ENCODE measurements around the gene NBEA. TPM values are rescaled to one million over a fixed set of nuclear protein-coding genes. Genes with fewer than 3 reads are reported as not detected.

The NBEA gene
- total RNA-seq, 1 experiment from 2014 or later = 3.3 TPM

GRCh38 chr13:35127466-35127865, 185.4 kb downstream of the NBEA start:
- CTCF ChIA-PET = no interaction called here
- DNase-seq (ENCODE audit: low read depth, low spot score) (no peak), ATAC-seq (no peak)
- H3K27me3 ChIP-seq (ENCODE audit: control insufficient read depth, insufficient read depth, low read length) = no peaks in the 10 kb centered on the region
- intact Hi-C loops (cut with micrococcal nuclease; ENCODE audit: unreplicated experiment) = no loop called here
- no peaks in the 10 kb centered on the region for H3K4me1 ChIP-seq (ENCODE audit: control insufficient read depth, insufficient read depth, low read length)
- BruUV-seq (replicated peaks) = no TSS peak
- POLR2A ChIA-PET = no interaction called here
- in situ Hi-C loops (cut with HindIII; ENCODE audit: low pct_unique_long_range_greater_than_20kb, low sequenced_read_pairs) = no loop called here
- H3K27ac ChIP-seq (ENCODE audit: low read length) = no peak overlapping the region
- no peaks in the 10 kb centered on the region for H3K9me3 ChIP-seq (ENCODE audit: control insufficient read depth, insufficient read depth, low read depth, low read length)
- no peaks in the 10 kb centered on the region for H3K36me3 ChIP-seq (ENCODE audit: control insufficient read depth, insufficient read depth, low read length)
- no peak for TF ChIP-seq CTCF (IDR thresholded peaks at IDR 0.05)
- no peak for TF ChIP-seq TCF7L2 (IDR thresholded peaks at IDR 0.05; ENCODE audit: low read depth, low read length)
- TF ChIP-seq, protein P1, sequence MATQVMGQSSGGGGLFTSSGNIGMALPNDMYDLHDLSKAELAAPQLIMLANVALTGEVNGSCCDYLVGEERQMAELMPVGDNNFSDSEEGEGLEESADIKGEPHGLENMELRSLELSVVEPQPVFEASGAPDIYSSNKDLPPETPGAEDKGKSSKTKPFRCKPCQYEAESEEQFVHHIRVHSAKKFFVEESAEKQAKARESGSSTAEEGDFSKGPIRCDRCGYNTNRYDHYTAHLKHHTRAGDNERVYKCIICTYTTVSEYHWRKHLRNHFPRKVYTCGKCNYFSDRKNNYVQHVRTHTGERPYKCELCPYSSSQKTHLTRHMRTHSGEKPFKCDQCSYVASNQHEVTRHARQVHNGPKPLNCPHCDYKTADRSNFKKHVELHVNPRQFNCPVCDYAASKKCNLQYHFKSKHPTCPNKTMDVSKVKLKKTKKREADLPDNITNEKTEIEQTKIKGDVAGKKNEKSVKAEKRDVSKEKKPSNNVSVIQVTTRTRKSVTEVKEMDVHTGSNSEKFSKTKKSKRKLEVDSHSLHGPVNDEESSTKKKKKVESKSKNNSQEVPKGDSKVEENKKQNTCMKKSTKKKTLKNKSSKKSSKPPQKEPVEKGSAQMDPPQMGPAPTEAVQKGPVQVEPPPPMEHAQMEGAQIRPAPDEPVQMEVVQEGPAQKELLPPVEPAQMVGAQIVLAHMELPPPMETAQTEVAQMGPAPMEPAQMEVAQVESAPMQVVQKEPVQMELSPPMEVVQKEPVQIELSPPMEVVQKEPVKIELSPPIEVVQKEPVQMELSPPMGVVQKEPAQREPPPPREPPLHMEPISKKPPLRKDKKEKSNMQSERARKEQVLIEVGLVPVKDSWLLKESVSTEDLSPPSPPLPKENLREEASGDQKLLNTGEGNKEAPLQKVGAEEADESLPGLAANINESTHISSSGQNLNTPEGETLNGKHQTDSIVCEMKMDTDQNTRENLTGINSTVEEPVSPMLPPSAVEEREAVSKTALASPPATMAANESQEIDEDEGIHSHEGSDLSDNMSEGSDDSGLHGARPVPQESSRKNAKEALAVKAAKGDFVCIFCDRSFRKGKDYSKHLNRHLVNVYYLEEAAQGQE (IDR thresholded peaks at IDR 0.05; ENCODE audit: insufficient read depth in 1 of 2, low read depth in 2 of 2, low read length in 1 of 2) = no peak
- TF ChIP-seq SIN3A (IDR thresholded peaks at IDR 0.05; ENCODE audit: borderline replicate concordance, insufficient read depth, low read depth, low read length) = no peak
- no peak for TF ChIP-seq POLR2AphosphoS5 (IDR thresholded peaks at IDR 0.05; ENCODE audit: low read depth, low read length)
- H3K4me3 ChIP-seq (ENCODE audit: low read depth in 2 of 2, low read length in 2 of 2) = no peak overlapping the region

DNA sequence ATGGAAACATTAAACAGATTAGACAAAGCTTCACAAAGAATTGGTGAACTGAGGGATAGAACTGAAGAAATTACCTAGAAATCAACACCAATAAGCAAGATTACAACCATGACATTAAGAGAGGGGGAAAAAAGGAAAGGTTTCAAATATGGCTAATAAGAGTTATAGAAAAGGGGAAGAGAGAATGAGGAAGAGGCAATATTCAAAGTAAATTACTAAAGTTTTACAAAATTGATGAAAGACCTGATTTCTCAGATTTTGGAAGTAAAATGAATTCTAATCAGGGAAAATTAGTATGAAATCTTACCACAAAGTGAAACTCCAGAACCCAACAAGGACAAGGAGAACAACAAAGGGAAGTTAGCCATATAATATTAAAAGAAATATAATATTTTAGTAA, 187.4 kb downstream of the NBEA start:
- Histone ChIP-seq H3K36me3 (ENCODE audit: control insufficient read depth, insufficient read depth, low read length) (no peaks in the 10 kb centered on the region), H3K9me3 (ENCODE audit: control insufficient read depth, insufficient read depth, low read depth, low read length) (no peaks in the 10 kb centered on the region), H3K4me1 (ENCODE audit: control insufficient read depth, insufficient read depth, low read length) (no peaks in the 10 kb centered on the region), H3K27me3 (ENCODE audit: control insufficient read depth, insufficient read depth, low read length) (no peaks in the 10 kb centered on the region), H3K4me3 (ENCODE audit: low read depth in 2 of 2, low read length in 2 of 2) (no peak overlapping the region), H3K27ac (ENCODE audit: low read length) (no peak overlapping the region)
- CTCF ChIA-PET = no interaction called here
- BruUV-seq (replicated peaks) = no TSS peak
- TF ChIP-seq SIN3A (IDR thresholded peaks at IDR 0.05; ENCODE audit: borderline replicate concordance, insufficient read depth, low read depth, low read length) = no peak
- TF ChIP-seq, protein P1 (IDR thresholded peaks at IDR 0.05; ENCODE audit: insufficient read depth in 1 of 2, low read depth in 2 of 2, low read length in 1 of 2) = no peak
- in situ Hi-C loops (cut with HindIII; ENCODE audit: low pct_unique_long_range_greater_than_20kb, low sequenced_read_pairs) = no loop called here
- ATAC-seq (no peak), DNase-seq (ENCODE audit: low read depth, low spot score) (no peak)
- intact Hi-C loops (cut with micrococcal nuclease; ENCODE audit: unreplicated experiment) = no loop called here
- POLR2A ChIA-PET = no interaction called here
